ENCODE measurements around the gene RTN1.

The RTN1 gene

GRCh38 chr14:59638885-59639284 lies 231.7 kb downstream of the RTN1 start:
- DNase-seq (ENCODE audit: low read depth): no peak

GRCh38 chr14:59634617-59635016 lies 236.0 kb downstream of the RTN1 start:
- no peak for DNase-seq (ENCODE audit: low read depth)
- H3K4me3 ChIP-seq (ENCODE audit: low read depth, low read length): no peak overlapping the region
- TF ChIP-seq CTCF (conservative IDR thresholded peaks at IDR 0.05; ENCODE audit: low read depth, low read length): no peak

More at GRCh38 chr14:59638885-59639284, 231.7 kb downstream of the RTN1 start:
- TF ChIP-seq CTCF (conservative IDR thresholded peaks at IDR 0.05; ENCODE audit: low read depth, low read length): no peak
- no peak overlapping the region for H3K4me3 ChIP-seq (ENCODE audit: low read depth, low read length)

GRCh38 chr14:59633486-59633885 lies 237.1 kb downstream of the RTN1 start:
- no peak for TF ChIP-seq CTCF (conservative IDR thresholded peaks at IDR 0.05; ENCODE audit: low read depth, low read length)
- no peak overlapping the region for H3K4me3 ChIP-seq (ENCODE audit: low read depth, low read length)
- no peak for DNase-seq (ENCODE audit: low read depth)

GRCh38 chr14:59632381-59632780 lies 238.2 kb downstream of the RTN1 start:
- peak; percentile 67 for DNase-seq (ENCODE audit: low read depth)
- H3K4me3 ChIP-seq (ENCODE audit: low read depth, low read length): no peak overlapping the region
- TF ChIP-seq CTCF (conservative IDR thresholded peaks at IDR 0.05; ENCODE audit: low read depth, low read length): peak; percentile 81

- TF ChIP-seq CTCF (conservative IDR thresholded peaks at IDR 0.05; ENCODE audit: low read depth, low read length): peak; percentile 46
- DNase-seq (ENCODE audit: low read depth): peak; percentile 13
- H3K4me3 ChIP-seq (ENCODE audit: low read depth, low read length): no peak overlapping the region
Measured at GRCh38 chr14:59631237-59631636, 239.3 kb downstream of the RTN1 start.

GRCh38 chr14:59630288-59630963 lies 240.2 kb downstream of the RTN1 start:
- peak overlapping the region; percentile 47 for H3K4me3 ChIP-seq (ENCODE audit: low read depth, low read length)
- DNase-seq (ENCODE audit: low read depth): peak; percentile 7
- no peak for TF ChIP-seq CTCF (conservative IDR thresholded peaks at IDR 0.05; ENCODE audit: low read depth, low read length)

Measured in choroid plexus epithelial cell (primary cell).